Aorta (tissue), 5 donors: ENCODE results near the gene TMEM221. TPM values are rescaled to one million over a fixed set of nuclear protein-coding genes. Genes with fewer than 3 reads are reported as not detected.
A peak's percentile ranks its signal among the peaks of the same experiment; 100 is the strongest.

Experiments used
- ATAC-seq: fragments of 200-7000 bp; cut with Tn5 transposase; one replicate; pipeline ENCODE4 v1.9.1; 2022; ENCODE audit warnings: moderate library complexity; ENCODE audit not compliant: low FRiP score
- DNase-seq, 2 donors: peaks; one replicate each; pipeline ENCODE4 v3.0.0-alpha.2; 2020
- H3K27ac ChIP-seq, 2 donors: one replicate each; pipeline ENCODE4 v1.5.1; 2013; ENCODE audit warnings: low read length in 2 of 2, mild to moderate bottlenecking in 2 of 2, moderate library complexity in 2 of 2, control low read depth in 1 of 2, inconsistent platforms in 1 of 2, low read depth in 1 of 2
- H3K27me3 ChIP-seq, 2 donors: one replicate each; pipeline ENCODE4 v1.6.1; 2013; ENCODE audit warnings: control low read depth in 1 of 2, low read length in 1 of 2, mild to moderate bottlenecking in 1 of 2, moderate library complexity in 1 of 2; ENCODE audit not compliant: insufficient read depth in 2 of 2, control insufficient read depth in 1 of 2
- H3K36me3 ChIP-seq, 2 donors: one replicate each; pipeline ENCODE4 v1.6.1; 2013; ENCODE audit warnings: control low read depth in 1 of 2, low read length in 1 of 2, mild to moderate bottlenecking in 1 of 2; ENCODE audit not compliant: insufficient read depth in 2 of 2, control insufficient read depth in 1 of 2
- H3K4me1 ChIP-seq, 2 donors: one replicate each; pipeline ENCODE4 v1.6.1; 2013; ENCODE audit warnings: low read length in 2 of 2, control low read depth in 1 of 2, mild to moderate bottlenecking in 1 of 2, moderate library complexity in 1 of 2; ENCODE audit not compliant: insufficient read depth in 2 of 2, control insufficient read depth in 1 of 2
- H3K4me3 ChIP-seq, 2 donors: one replicate each; pipeline ENCODE4 v1.5.1; 2013; ENCODE audit warnings: low read length in 2 of 2, control low read depth in 1 of 2, mild to moderate bottlenecking in 1 of 2
- H3K9me3 ChIP-seq: one replicate; pipeline ENCODE4 v1.6.1; 2013; ENCODE audit warnings: mild to moderate bottlenecking, low read length; ENCODE audit not compliant: control insufficient read depth
- WGBS, 2 donors: extraction: QIAGEN DNeasy Blood & Tissue Kit; methylation state at CpG; one replicate each; pipeline ENCODE4 v1.1.7; 2013; 5-methylcytosine and 5-hydroxymethylcytosine counted together
- intact Hi-C, 2 donors: fragments of 100-400 bp; cut with DNase I; formaldehyde crosslinking; loops; one replicate each; pipeline versions ENCODE4 v1.14.2 to v1.15.0; 2022
- polyA plus RNA-seq, 2 donors: library from polyadenylated mRNA; stranded (reverse); fragments of 200-250 nt; gene quantifications; one replicate each; pipeline ENCODE4 v1.2.3, GENCODE V29; 2013
- total RNA-seq, 2 donors: library from RNA; stranded (reverse); fragmentation: NEBNext Ultra II Directional; extraction: Animal tissue kit (Norgen Biotek cat#: 25700); gene quantifications; one replicate each; pipeline ENCODE4 v1.2.1, GENCODE V29; 2021
- donor health status: healthy with polysubstance abuse.
- donor health status: Bipolar disorder and iron deficiency.
- donor health status: DM: no; HTN: no; CAD: no.
- donor health status: DM: no; HTN: no; CAD: no.
- donor health status: DM: yes; HTN: yes; CAD: no.

TMEM221 gene
- total and polyA plus RNA-seq, 4 donors = 0.30 to 0.38 TPM; not detected in 2

DNA sequence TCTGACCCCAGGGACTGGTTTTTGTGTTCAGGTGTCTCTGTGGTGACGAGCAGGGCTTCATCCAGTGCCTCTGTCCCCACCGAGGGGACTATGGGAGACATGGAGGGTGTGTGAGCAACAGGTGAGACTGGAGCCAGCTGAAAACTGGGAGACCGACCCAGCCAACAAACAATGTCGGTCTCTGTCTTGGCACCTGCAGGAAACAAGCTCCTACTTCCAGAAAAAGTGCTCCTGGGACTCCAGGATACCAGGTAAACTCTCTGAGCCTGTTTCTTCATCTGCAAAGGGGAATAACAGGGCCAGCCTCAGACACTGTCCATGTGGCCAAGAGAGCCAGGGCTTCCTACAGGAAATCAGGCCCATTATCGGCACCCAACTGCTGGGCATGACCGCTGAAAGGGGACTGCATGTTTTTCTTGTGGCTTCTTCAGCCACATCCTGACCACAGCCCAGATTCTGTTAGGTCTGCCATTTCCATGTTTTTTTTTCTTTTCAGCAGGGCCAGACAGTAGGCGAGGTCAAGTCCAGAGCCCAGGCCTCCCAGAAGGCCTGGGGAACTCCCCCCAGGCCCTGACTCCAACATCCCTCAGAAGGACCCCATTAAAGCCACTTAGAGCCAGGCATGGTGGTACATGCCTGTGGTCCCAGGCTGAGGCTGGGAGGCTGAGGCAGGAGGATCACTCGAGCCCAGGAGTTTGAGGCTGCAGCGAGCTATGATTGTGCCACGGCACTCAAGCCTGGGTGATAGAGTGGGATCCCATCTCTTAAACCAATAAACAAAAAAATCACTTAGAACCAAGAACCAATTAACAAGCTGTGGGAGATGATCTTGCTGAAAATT lies 42.2 kb downstream of the TMEM221 start:
- Histone ChIP-seq H3K27ac (no peak overlapping the region), H3K27me3 (no peaks in the 10 kb centered on the region), H3K4me3 (no peak overlapping the region), H3K36me3 (no peaks in the 10 kb centered on the region), H3K9me3 (no peaks in the 10 kb centered on the region), H3K4me1 (no peaks in the 10 kb centered on the region)
- no peak for DNase-seq
- peak; percentile 11 for ATAC-seq
- WGBS, 2 donors = 78 to 79% methylated on average over 10 of the region's 10 CpGs
- intact Hi-C loops = no loop called here

GRCh38 chr19:17405250-17406045 lies 43.0 kb downstream of the TMEM221 start, which contains the start of gene BST2:
Gene BST2 (minus strand): TSS chr19:17405630. CDS start chr19:17405575, 55 bp downstream.
- no peaks in the 10 kb centered on the region for H3K9me3 ChIP-seq
- DNase-seq (peak in 1 of 2 donors; percentile 84), ATAC-seq (peak; percentile 90)
- H3K27me3 ChIP-seq = no peaks in the 10 kb centered on the region
- no peaks in the 10 kb centered on the region for H3K4me1 ChIP-seq
- intact Hi-C loops = no loop called here
- WGBS, 2 donors = 61 to 64% methylated on average over 18 of the region's 18 CpGs
- H3K27ac ChIP-seq = no peak within 1 kb of the TSS
- H3K36me3 ChIP-seq = no peaks in the 10 kb centered on the region
- no peak within 1 kb of the TSS for H3K4me3 ChIP-seq

- no peak overlapping the region for H3K27ac ChIP-seq
- H3K4me3 ChIP-seq = no peak overlapping the region
- DNase-seq = no peak
- no peaks in the 10 kb centered on the region for H3K9me3 ChIP-seq
- H3K4me1 ChIP-seq = no peaks in the 10 kb centered on the region
- 87 to 88% methylated on average over 7 of the region's 7 CpGs for WGBS, 2 donors
- intact Hi-C loops = no loop called here
- H3K36me3 ChIP-seq = no peaks in the 10 kb centered on the region
- no peak for ATAC-seq
- no peaks in the 10 kb centered on the region for H3K27me3 ChIP-seq
Measured at GRCh38 chr19:17404621-17405249, 43.7 kb downstream of the TMEM221 start.

- ATAC-seq (no peak), DNase-seq (no peak)
- intact Hi-C loops = no loop called here
- Histone ChIP-seq H3K36me3 (no peaks in the 10 kb centered on the region), H3K27me3 (no peaks in the 10 kb centered on the region), H3K27ac (no peak overlapping the region), H3K4me3 (no peak overlapping the region), H3K9me3 (no peaks in the 10 kb centered on the region), H3K4me1 (no peaks in the 10 kb centered on the region)
- WGBS, 2 donors = 89 to 90% methylated on average over 6 of the region's 6 CpGs
Measured at GRCh38 chr19:17404015-17404414, 44.5 kb downstream of the TMEM221 start.

GRCh38 chr19:17402982-17403855 lies 45.2 kb downstream of the TMEM221 start:
- ATAC-seq = peak; percentile 33
- no peak overlapping the region for H3K4me3 ChIP-seq
- WGBS, 2 donors = 42 to 49% methylated on average over 29 to 35 of the region's 36 CpGs
- H3K4me1 ChIP-seq = no peaks in the 10 kb centered on the region
- peak in 1 of 2 donors; percentile 81 for DNase-seq
- H3K27ac ChIP-seq = no peak overlapping the region
- H3K9me3 ChIP-seq = no peaks in the 10 kb centered on the region
- H3K27me3 ChIP-seq = no peaks in the 10 kb centered on the region
- no peaks in the 10 kb centered on the region for H3K36me3 ChIP-seq
- intact Hi-C loops = no loop called here

DNA sequence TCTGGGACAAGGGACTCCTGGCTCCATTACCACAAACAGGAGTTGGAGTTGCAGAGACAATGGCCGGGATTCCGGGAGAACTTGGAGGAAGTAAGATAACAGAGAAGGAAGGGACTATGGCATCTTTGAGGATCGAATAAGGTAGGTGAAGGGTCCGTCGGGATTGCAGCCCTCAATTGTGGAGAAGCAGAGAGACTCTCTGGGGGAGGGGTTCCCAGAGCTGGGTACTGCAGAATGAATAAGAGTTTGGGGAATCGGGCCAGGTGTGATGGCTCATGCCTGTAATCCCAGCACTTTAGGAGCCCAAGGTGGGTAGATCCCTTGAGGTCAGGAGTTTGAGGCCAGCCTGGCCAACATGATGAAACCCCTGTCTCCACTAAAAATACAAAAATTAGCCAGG lies 46.8 kb downstream of the TMEM221 start:
- no peaks in the 10 kb centered on the region for H3K36me3 ChIP-seq
- no peaks in the 10 kb centered on the region for H3K27me3 ChIP-seq
- no peak overlapping the region for H3K4me3 ChIP-seq
- 91 to 92% methylated on average over 6 of the region's 6 CpGs for WGBS, 2 donors
- ATAC-seq (no peak), DNase-seq (no peak)
- intact Hi-C loops = no loop called here
- no peak overlapping the region for H3K27ac ChIP-seq
- no peaks in the 10 kb centered on the region for H3K4me1 ChIP-seq
- no peaks in the 10 kb centered on the region for H3K9me3 ChIP-seq

DNA sequence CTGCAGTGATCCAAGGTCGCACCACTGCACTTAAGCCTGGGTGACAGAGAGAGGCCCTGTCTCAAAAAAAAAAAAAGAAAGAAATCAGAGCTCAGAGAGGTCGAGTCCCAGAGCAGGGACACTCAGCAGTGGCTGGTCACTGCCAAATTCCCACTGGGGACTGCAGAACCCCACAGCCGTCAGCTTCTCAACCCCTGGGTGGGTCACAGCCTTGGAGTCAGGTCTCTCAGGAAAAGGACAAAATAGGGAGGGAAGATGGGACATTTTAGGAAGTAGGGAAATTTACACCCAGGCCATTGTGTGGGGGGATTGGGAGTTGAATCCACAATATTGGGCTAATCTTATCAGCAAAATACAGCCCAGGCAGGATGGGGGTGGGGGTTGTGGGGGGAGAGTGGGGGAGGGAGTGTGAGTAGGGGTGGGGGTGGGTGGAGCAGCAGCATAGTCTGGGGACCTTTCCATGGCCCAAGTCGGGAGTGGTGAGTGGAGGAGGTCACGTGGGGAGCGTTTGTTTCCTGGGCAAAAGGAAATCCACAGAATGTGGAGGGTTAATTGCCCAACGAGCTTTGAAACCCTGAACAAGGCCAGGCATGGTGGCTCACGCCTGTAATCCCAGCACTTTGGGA lies 49.5 kb downstream of the TMEM221 start:
- no peak for ATAC-seq
- Histone ChIP-seq H3K36me3 (no peaks in the 10 kb centered on the region), H3K27me3 (no peaks in the 10 kb centered on the region), H3K4me1 (no peaks in the 10 kb centered on the region), H3K9me3 (no peaks in the 10 kb centered on the region), H3K4me3 (no peak overlapping the region), H3K27ac (no peak overlapping the region)
- no peak for DNase-seq
- 76 to 77% methylated on average over 8 of the region's 8 CpGs for WGBS, 2 donors
- intact Hi-C loops = loop anchor here in 1 of 2 donors (5.0 kb wide), 1 partner anchor 68 kb away; no protein-coding TSS in a partner anchor
